Stimulated activated CD4-positive, alpha-beta T cell treated with anti-CD3 and anti-CD28 coated beads, Interleukin-1b, Interleukin-23, amount 100 ng/mL, for 24 hours (primary cell): ENCODE data around the gene SH2D3C.

Experiments
- DNase-seq, 4 experiments: peaks; one replicate each; pipeline ENCODE4 v3.0.0-alpha.2; 2020; ENCODE audit warnings: low read depth in 4 of 4, low spot score in 1 of 4

Gene SH2D3C

DNA sequence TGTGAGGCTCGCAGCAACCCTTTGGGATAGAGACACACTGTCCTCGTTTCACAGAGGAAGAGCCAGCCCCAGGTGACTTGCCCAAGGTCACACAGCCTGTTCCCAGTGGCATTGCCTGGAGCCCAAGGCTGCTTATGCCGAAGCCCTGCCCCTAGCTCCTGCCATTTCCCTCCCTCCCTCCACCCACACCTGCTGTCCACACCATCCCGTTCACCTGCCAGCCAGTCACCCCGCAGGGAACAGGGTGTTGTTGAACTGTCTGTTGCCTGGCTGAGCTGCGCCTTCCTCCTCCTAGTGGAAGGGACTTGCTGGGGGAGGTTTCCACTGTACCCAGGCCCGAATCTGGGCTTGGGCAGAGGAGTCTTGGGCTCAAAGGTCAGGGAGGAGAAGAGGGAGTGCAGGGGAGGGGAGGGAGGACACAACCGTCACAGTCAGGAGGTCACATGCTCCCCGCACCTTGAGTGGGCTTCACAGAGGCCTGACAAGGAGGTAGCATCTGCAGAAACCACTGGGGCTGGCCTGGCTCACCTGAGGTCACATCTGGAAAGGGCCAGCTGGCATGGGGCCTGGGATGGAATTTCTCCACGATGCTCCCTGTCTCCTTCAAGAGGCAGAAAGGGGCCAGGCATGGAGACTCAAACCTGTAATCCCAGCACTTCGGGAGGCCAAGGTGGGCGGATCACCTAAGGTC, 56.3 kb downstream of the SH2D3C start:
- no peak for DNase-seq

GRCh38 chr9:127721391-127721821, 57.1 kb downstream of the SH2D3C start:
- DNase-seq, result no peak

GRCh38 chr9:127720865-127721227, 57.6 kb downstream of the SH2D3C start:
- DNase-seq, result no peak

DNA sequence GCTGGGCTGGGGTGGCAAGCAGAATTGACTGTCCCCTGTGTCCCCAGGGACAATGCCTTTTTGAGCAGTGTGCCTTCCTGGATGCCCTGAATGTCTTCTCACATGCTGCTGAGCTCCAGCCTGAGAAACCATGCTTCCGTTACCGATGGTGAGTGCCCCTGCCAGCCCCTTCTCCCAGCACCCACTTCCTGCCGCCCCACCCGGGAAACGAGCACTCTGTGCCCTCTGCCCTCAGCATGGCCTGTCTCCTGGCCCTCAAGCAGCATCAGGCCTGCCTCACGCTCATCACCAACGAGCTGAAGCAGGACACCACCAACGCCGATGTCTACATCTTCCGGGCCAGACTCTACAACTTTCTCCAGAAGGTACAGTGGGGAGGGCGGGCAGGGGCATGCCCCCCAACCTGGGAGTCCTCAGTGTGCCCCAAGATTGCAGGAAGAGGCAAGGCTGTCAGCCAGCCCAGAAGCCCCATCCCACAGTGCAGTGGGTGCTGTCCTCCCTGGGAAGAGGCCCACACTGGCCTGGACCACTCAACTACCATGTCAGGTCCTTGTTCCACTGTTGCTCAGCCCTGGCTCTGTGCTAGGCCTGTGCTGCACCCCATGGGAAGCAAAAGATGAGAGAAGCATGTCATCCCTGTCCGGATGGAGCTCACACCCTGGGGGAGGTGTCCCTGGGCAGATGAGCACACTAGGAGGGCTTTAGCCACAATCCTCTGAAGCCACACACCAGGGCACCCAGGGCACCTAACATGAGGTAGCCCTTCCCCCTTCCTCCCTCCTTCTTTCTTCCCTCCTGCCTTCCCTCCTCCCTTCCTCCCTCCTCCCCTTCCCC, 58.2 kb downstream of the SH2D3C start:
- no peak for DNase-seq

DNA sequence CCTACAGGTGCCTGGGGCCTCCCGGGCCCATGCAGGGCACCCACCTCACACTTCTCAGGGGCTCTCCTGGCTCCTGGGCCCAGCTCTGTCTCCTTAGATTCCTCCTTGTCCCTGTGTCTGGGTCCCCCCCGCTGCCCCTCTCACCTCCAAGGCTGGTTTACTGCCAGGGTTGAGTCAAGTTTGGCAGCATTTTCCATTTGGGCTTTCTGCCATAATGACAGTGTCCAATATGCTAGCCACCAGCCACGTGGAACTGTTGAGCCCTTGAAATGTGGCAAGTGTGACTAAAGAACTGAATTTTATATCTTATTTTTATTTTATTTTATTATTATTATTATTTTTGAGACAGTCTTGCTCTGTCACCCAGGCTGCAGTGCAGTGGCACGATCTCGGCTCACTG, 60.7 kb downstream of the SH2D3C start:
- no peak for DNase-seq

DNA sequence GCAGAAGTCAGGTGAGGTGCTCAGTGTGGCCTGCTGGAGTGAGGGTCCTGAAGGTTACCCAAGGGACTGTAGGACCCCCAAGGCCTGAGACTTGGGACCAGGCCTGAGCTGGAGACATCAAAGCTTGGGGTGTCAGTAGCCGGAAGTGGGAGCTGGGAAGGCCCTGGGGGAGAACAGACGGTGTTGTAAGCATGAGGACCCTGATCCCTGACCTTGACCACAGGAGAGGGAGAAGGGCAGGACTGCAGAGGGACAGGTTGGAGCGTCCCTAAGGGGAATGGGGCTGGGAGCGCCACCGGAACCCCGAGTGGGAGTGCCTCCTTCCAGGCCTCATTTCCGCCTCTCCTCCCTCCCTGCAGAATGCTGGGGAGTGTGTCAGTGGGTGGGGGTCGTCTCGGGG, 62.1 kb downstream of the SH2D3C start:
- DNase-seq, result no peak

DNA sequence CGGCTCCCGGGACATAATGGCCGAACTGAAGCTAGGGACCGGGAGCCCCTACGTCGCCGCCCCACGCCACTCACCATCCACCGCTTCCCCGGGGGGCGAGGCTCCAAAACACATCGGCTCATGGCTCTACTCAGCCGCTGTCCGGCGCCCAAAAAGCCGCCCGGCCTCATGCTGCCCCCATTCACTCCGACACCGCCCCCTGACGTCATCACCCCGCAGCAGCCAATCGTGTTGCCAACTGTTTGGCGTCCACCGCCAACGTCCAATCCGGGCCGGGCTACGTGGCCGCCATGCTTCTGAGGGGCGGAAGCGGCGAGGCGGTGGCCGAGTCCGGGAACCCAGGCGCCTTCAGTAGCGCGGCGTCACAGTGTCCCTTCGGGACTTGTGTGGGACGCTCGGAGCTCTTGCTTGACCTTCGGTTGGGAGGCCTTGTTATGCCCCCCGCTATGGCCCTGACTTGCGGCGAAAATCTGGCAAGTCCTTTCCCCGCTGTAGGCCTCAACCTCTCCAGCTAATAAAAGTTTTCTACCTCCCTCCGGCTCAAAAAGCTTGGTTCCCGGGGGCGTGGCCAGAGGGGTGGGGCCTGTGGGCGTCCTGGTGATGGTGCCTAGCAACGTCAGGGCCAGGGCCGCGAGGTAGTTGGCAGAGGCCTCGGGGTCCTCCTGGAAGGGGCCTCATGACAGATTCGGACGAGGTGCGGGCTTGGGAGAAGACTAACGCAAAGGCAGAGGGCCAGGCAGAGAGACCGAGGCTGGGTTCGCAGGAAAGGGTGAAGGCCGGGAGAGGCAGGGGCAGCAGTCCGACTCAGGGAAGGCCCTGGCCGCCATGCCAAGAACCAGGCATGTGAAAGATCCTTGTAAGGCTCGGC, 62.8 kb downstream of the SH2D3C start, which contains the start of the genes PTRH1 and TTC16:
Gene PTRH1 (minus strand): TSS at position 194 of the 868 bp plus-strand sequence. CDS start 24 bp downstream, at position 170.
Gene TTC16 (plus strand): TSS at position 610 of the 868 bp plus-strand sequence. CDS start 67 bp downstream, at position 677.
- peak; percentile 91 to 98 (median 96) for DNase-seq

DNA sequence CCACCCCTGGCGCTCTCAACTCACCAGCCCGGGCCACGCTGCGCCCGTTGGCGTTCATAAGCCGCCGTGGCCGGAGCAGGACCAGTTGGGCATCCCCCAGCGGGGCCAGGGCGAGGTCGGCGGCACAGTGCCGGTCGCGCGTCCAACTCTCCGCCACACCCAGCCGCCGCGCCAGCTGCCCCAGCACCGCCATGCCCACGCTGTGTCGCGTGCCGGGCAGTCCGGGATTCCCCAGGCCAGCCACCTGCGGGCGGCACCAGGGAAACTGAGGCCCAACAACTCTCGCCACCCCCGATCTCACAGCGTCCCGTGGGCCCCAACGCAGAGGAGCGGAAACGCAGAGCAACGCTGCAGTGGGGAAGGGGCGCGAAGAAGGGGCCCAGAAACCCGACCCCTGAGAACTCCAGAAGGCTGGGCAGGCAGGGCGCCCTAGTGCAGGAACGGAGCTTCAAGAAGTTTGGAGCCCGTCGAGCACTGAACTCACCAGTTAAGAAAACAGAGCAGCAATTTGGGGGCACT, 63.5 kb downstream of the SH2D3C start:
- no peak for DNase-seq

- DNase-seq, result no peak
These were observed 64.3 kb downstream of the SH2D3C start for GRCh38 chr9:127714020-127714750.

GRCh38 chr9:127712867-127713266, 65.6 kb downstream of the SH2D3C start:
- DNase-seq, result no peak

DNA sequence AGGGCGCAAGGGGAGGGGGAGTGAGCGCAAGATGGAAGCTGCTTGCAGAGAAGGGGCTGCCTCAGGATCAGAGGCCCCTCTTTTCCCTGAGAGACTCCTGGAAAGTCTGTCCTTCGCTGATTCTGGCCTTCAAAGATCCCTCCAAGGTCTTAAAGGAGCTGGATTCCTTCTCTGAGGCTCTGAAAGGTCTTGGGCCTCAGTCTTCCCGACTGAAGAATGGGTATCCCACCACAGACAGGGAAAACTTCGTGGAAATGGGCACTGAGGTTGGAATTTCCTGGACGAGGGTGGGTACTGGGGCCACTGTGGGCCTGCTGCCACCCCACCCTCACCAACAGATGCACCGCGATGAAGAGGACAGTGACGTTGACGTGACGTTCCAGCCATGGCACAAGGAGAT, 66.1 kb downstream of the SH2D3C start:
- DNase-seq, result no peak

DNA sequence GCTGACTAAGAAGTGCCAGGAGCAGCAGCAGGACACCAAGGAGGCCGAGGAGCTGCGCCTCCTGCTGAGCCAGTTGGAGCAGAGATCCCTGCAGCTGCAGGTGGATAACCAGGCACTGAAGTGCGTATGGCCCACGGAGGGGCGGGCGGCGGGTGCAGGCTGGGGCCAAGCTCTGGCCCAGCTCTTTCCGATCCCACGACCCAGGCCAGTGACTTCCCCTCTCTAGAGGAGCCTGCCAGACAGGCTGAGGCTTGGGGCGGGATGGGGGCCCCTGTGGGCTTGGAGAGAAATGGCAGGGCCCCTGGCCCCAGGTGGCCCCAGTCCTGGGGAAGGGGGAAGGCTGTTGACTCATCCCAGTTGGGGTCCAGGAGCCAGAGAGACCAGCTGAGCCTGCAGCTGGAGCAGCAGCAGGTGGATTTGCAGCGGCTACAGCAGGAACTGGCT, 66.6 kb downstream of the SH2D3C start:
- no peak for DNase-seq

DNA sequence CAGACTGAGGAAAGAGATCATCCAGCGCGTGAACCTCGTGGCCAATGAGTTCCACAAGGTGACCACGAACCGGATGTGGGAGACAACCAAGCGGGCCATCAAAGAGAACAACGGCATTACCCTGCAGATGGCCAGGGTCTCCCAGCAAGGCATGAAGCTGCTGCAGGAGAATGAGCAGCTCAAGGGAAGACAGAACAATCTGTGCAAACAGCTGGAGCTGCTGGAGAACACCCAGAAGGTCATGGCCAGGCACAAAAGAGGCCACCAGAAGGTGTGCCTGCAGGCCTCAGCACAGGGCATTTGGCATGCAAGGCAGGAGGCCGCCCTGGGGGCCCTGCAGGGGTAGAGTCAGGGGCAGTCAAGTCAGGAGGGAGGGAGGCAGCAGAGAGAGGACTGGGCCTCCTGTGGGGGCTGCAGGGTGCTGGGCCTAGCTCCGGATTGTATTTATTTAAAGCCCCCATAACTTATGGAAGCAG, 67.2 kb downstream of the SH2D3C start:
- no peak for DNase-seq

GRCh38 chr9:127710204-127710783, 68.2 kb downstream of the SH2D3C start:
- DNase-seq, result no peak

DNA sequence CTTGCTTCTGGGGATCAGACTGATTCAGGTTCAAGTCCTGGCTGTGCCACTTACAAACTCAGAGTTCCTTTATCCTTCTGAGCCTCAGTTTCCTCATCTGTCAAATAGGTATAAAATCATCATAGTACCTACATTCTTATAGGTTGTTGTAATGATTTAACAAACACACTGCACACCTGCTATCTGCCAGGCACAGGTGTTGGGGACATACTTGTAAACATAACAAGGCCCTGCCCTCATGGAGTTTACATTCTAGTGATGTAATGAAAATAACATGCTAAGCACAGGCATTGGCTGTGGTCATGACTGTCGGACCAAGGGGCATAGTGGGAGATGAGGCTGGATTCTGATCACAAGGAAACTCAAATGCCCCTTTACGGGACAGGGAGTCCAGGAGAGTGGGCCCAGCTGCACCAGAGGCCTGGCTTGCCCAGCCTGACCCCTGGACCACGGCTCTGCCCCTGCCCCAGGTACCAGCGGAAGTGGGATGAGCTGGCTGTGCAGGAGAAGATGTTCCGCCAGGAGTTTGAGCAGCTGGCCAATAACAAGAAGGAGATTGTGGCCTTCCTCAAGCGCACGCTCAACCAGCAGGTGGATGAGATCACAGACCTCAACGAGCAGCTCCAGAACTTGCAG, 69.4 kb downstream of the SH2D3C start:
- no peak for DNase-seq

- no peak for DNase-seq
These were observed 70.7 kb downstream of the SH2D3C start for GRCh38 chr9:127707766-127708165.

- DNase-seq, result no peak
These were observed 71.6 kb downstream of the SH2D3C start, which contains the start of gene CFAP157 for GRCh38 chr9:127706836-127707241. CFAP157 (plus strand) TSS chr9:127706988; CDS start chr9:127707032, 44 bp downstream.

- no peak for DNase-seq
These were observed 72.7 kb downstream of the SH2D3C start for GRCh38 chr9:127705577-127706379.
